NCI-H345 (cell line): ENCODE measurements around the gene SLC25A10.

Source experiments
- DNase-seq: peaks from one replicate; lab custom pipeline; 2025; lab: John Stamatoyannopoulos, UW

Gene SLC25A10

GRCh38 chr17:81711814-81712467 lies at the start of gene SLC25A10:
SLC25A10 (plus strand) TSS chr17:81712284; CDS start chr17:81712427, 143 bp downstream.
- DNase-seq = peak; percentile 89

- DNase-seq = no peak
These were observed 48.0 kb upstream of the SLC25A10 start for GRCh38 chr17:81664051-81664470.

- peak; percentile 24 for DNase-seq
These were observed 46.6 kb upstream of the SLC25A10 start for GRCh38 chr17:81665205-81666091.

GRCh38 chr17:81666092-81666341 lies 46.1 kb upstream of the SLC25A10 start:
- no peak for DNase-seq

GRCh38 chr17:81666342-81667191 lies 45.5 kb upstream of the SLC25A10 start, which contains the start of the genes CCDC137 and OXLD1:
CCDC137 (plus strand) TSS chr17:81666737; CDS start chr17:81666767, 30 bp downstream.
OXLD1 (minus strand) TSS chr17:81666605; CDS start chr17:81666577, 28 bp downstream.
- DNase-seq = peak; percentile 97

GRCh38 chr17:81667754-81668153 lies 44.3 kb upstream of the SLC25A10 start:
- DNase-seq = no peak

GRCh38 chr17:81672504-81672903 lies 39.6 kb upstream of the SLC25A10 start:
- no peak for DNase-seq

GRCh38 chr17:81672954-81673353 lies 39.1 kb upstream of the SLC25A10 start:
- no peak for DNase-seq

GRCh38 chr17:81673561-81674258 lies 38.4 kb upstream of the SLC25A10 start:
- DNase-seq = no peak

- DNase-seq = peak; percentile 28
These were observed 36.4 kb upstream of the SLC25A10 start for GRCh38 chr17:81675515-81676221.

- no peak for DNase-seq
These were observed 35.2 kb upstream of the SLC25A10 start for GRCh38 chr17:81676906-81677305.

- DNase-seq = no peak
These were observed 31.9 kb upstream of the SLC25A10 start for GRCh38 chr17:81680150-81680549.

GRCh38 chr17:81681672-81682071 lies 30.4 kb upstream of the SLC25A10 start:
- peak; percentile 96 for DNase-seq

- DNase-seq = no peak
These were observed 29.4 kb upstream of the SLC25A10 start for GRCh38 chr17:81682565-81683207.

GRCh38 chr17:81683208-81683583 lies 28.9 kb upstream of the SLC25A10 start:
- peak; percentile 57 for DNase-seq

- DNase-seq = peak; percentile 100
These were observed 28.3 kb upstream of the SLC25A10 start, which contains the start of the genes ARL16 and HGS for GRCh38 chr17:81683584-81684441. ARL16 (minus strand) TSS chr17:81683797; CDS start chr17:81683753, 44 bp downstream. HGS (plus strand) TSS chr17:81684011; CDS start chr17:81684067, 56 bp downstream.

- no peak for DNase-seq
These were observed 27.6 kb upstream of the SLC25A10 start for GRCh38 chr17:81684442-81684911.

- no peak for DNase-seq
These were observed 27.0 kb upstream of the SLC25A10 start for GRCh38 chr17:81685108-81685507.

GRCh38 chr17:81686614-81687013 lies 25.5 kb upstream of the SLC25A10 start:
- DNase-seq = no peak
